CD14-positive monocyte (primary cell): ENCODE measurements around the gene PRR5. TPM values are rescaled to one million over a fixed set of nuclear protein-coding genes. Genes with fewer than 3 reads are reported as not detected.

Experiments
- DNase-seq, 3 donors: peaks; one replicate each; pipeline ENCODE4 v3.0.0-alpha.2; 2011 to 2022
- H2AFZ ChIP-seq: 2 replicates; pipeline ENCODE4 v1.6.0; 2012; ENCODE audit warnings: mild to moderate bottlenecking, low read depth, low read length, inconsistent platforms; ENCODE audit not compliant: insufficient read depth, poor library complexity, severe bottlenecking
- H3K27ac ChIP-seq, 2 donors: 1 replicate in 1 of 2; 2 replicates in 1 of 2; pipeline ENCODE4 v1.5.1; 2012 to 2013; ENCODE audit warnings: low read length in 2 of 2, control low read depth in 1 of 2, inconsistent platforms in 1 of 2, low read depth in 1 of 2, mild to moderate bottlenecking in 1 of 2
- H3K27me3 ChIP-seq, 2 donors: one replicate each; pipeline versions ENCODE4 v1.6.0 to v1.6.1; 2011 to 2013; ENCODE audit warnings: low read length in 2 of 2; ENCODE audit not compliant: control insufficient read depth in 2 of 2, insufficient read depth in 2 of 2
- H3K36me3 ChIP-seq, 2 donors: replicated peaks in 1 of 2; 1 replicate in 1 of 2; 2 replicates in 1 of 2; pipeline versions ENCODE4 v1.5.1 to v1.6.1; 2012 to 2013; ENCODE audit warnings: low read length in 2 of 2, control low read depth in 1 of 2, inconsistent platforms in 1 of 2, mild to moderate bottlenecking in 1 of 2; ENCODE audit not compliant: insufficient read depth in 2 of 2, control insufficient read depth in 1 of 2
- H3K4me1 ChIP-seq, 2 donors: 1 replicate in 1 of 2; 2 replicates in 1 of 2; pipeline versions ENCODE4 v1.5.1 to v1.6.1; 2012 to 2013; ENCODE audit warnings: low read length in 2 of 2, control low read depth in 1 of 2, inconsistent platforms in 1 of 2, mild to moderate bottlenecking in 1 of 2, moderate library complexity in 1 of 2; ENCODE audit not compliant: insufficient read depth in 2 of 2, control insufficient read depth in 1 of 2
- H3K4me2 ChIP-seq: replicated peaks from 2 replicates; pipeline ENCODE3; 2012; ENCODE audit warnings: low read length, moderate library complexity, mild to moderate bottlenecking; ENCODE audit not compliant: poor library complexity, severe bottlenecking; ENCODE audit errors: extremely low read depth
- H3K4me3 ChIP-seq, 3 experiments: fragments of 200-600 bp in 1 of 3; sonication (generic) in 1 of 3; replicated peaks in 1 of 3; 1 replicate in 2 of 3; 2 replicates in 1 of 3; pipeline ENCODE4 v1.5.1; 2011 to 2013; ENCODE audit warnings: low read length in 3 of 3, mild to moderate bottlenecking in 3 of 3, control low read depth in 2 of 3, low read depth in 2 of 3, inconsistent platforms in 1 of 3, moderate library complexity in 1 of 3
- H3K79me2 ChIP-seq: 2 replicates; pipeline ENCODE4 v1.6.0; 2012; ENCODE audit warnings: mild to moderate bottlenecking, control low read depth, inconsistent platforms, low read length, moderate library complexity; ENCODE audit not compliant: insufficient read depth
- H3K9ac ChIP-seq: 2 replicates; pipeline ENCODE4 v1.6.0; 2017; ENCODE audit warnings: low read length, mild to moderate bottlenecking; ENCODE audit not compliant: insufficient read depth, poor library complexity, severe bottlenecking
- H3K9me3 ChIP-seq, 2 donors: replicated peaks in 1 of 2; 1 replicate in 1 of 2; 2 replicates in 1 of 2; pipeline versions ENCODE4 v1.5.1 to v1.6.1; 2012 to 2013; ENCODE audit warnings: low read length in 2 of 2, control low read depth in 1 of 2; ENCODE audit not compliant: control insufficient read depth in 1 of 2, insufficient read depth in 1 of 2
- H4K20me1 ChIP-seq: 2 replicates; pipeline ENCODE4 v1.6.0; 2012; ENCODE audit warnings: mild to moderate bottlenecking, low read length, control low read depth, moderate library complexity; ENCODE audit not compliant: insufficient read depth
- H3K27ac Mint-ChIP-seq, 7 donors: one replicate each; pipeline ENCODE4 v1.8.0; 2020; ENCODE audit warnings: mild to moderate bottlenecking in 7 of 7, mixed read lengths in 7 of 7, moderate library complexity in 6 of 7, inconsistent platforms in 2 of 7
- H3K27me3 Mint-ChIP-seq, 3 donors: one replicate each; pipeline ENCODE4 v1.8.0; 2021 to 2022; ENCODE audit warnings: low read depth in 3 of 3, mild to moderate bottlenecking in 3 of 3, mixed read lengths in 3 of 3, moderate library complexity in 3 of 3, inconsistent platforms in 1 of 3
- H3K36me3 Mint-ChIP-seq, 2 donors: one replicate each; pipeline ENCODE4 v1.8.0; 2020; ENCODE audit warnings: mixed read lengths in 2 of 2, inconsistent platforms in 1 of 2, mild to moderate bottlenecking in 1 of 2
- H3K4me1 Mint-ChIP-seq: one replicate; pipeline ENCODE4 v1.8.0; 2020; ENCODE audit warnings: mild to moderate bottlenecking, mixed read lengths
- H3K4me3 Mint-ChIP-seq, 2 donors: one replicate each; pipeline ENCODE4 v1.8.0; 2020; ENCODE audit warnings: mild to moderate bottlenecking in 2 of 2, mixed read lengths in 2 of 2, moderate library complexity in 1 of 2
- H3K9me3 Mint-ChIP-seq, 7 donors: one replicate each; pipeline ENCODE4 v1.8.0; 2020 to 2022; ENCODE audit warnings: mixed read lengths in 7 of 7, mild to moderate bottlenecking in 6 of 7, moderate library complexity in 6 of 7, inconsistent platforms in 2 of 7
- CTCF ChIP-seq: fragments of 200-600 bp; IDR thresholded peaks from one replicate; pipeline ENCODE4 v1.8.0; 2022; ENCODE audit warnings: antibody characterized with exemption, mild to moderate bottlenecking
- WGBS: methylation state at CpG from one replicate; pipeline ENCODE4 v1.1.5; 2013; ENCODE audit warnings: missing lambda C conversion rate; ENCODE audit not compliant: insufficient coverage; 5-methylcytosine and 5-hydroxymethylcytosine counted together
- intact Hi-C, 2 donors: fragments of 100-400 bp; cut with micrococcal nuclease; formaldehyde crosslinking; loops; one replicate each; pipeline versions ENCODE4 v1.15.0 to v1.15.1; 2023
- polyA plus RNA-seq, 3 donors: library from polyadenylated mRNA; depleted of rRNA in 1 of 3; unstranded in 2 of 3; stranded (reverse) in 1 of 3; fragments of 300-500 nt in 2 of 3; fragments of >200 nt in 1 of 3; fragmentation: Illumina TruSeq in 2 of 3; gene quantifications; 1 replicate in 2 of 3; 2 replicates in 1 of 3; pipeline ENCODE4 v1.2.3, GENCODE V29; 2012 to 2021

The PRR5 gene
- polyA plus RNA-seq, 3 donors = 0.66 to 1.5 (median 1.2) TPM

- no peak overlapping the region for H3K4me2 ChIP-seq
- H3K9me3 ChIP-seq = no peaks in the 10 kb centered on the region
- peaks cover 0 to under 1% of the 10 kb centered on the region in 2 donors for H3K27me3 ChIP-seq
- Mint-ChIP-seq H3K4me1 (peaks cover 29% of the 10 kb centered on the region), H3K4me3 (no peak overlapping the region), H3K36me3 (no peaks in the 10 kb centered on the region), H3K27me3 (peaks cover 0 to 13% (median 12%) of the 10 kb centered on the region in 3 donors), H3K9me3 (peaks cover 0 to 8% (median 1%) of the 10 kb centered on the region in 7 donors), H3K27ac (no peak overlapping the region)
- no peaks in the 10 kb centered on the region for H3K36me3 ChIP-seq
- H2AFZ ChIP-seq = no peak overlapping the region
- H3K27ac ChIP-seq = no peak overlapping the region
- DNase-seq = no peak
- H3K4me1 ChIP-seq = peaks cover 18 to 19% of the 10 kb centered on the region in 2 donors
- intact Hi-C loops = no loop called here
- WGBS = 83% methylated on average over 1 of the region's 8 CpGs
- no peak for TF ChIP-seq CTCF
- H3K9ac ChIP-seq = no peak overlapping the region
- H4K20me1 ChIP-seq = no peaks in the 10 kb centered on the region
- no peak overlapping the region for H3K4me3 ChIP-seq
- H3K79me2 ChIP-seq = no peaks in the 10 kb centered on the region
Measured at GRCh38 chr22:44683881-44684280, 18.1 kb upstream of the PRR5 start.

- H3K9me3 Mint-ChIP-seq = peaks cover 0 to 8% (median 0%) of the 10 kb centered on the region in 7 donors
- Histone ChIP-seq H3K27ac (peak overlapping the region; percentile 11 to 49), H3K4me2 (peak overlapping the region; percentile 27), H4K20me1 (no peaks in the 10 kb centered on the region), H3K79me2 (no peaks in the 10 kb centered on the region), H3K9ac (no peak overlapping the region), H3K36me3 (no peaks in the 10 kb centered on the region), H3K4me1 (peaks cover 18 to 19% of the 10 kb centered on the region in 2 donors), H2AFZ (no peak overlapping the region), H3K9me3 (no peaks in the 10 kb centered on the region), H3K4me3 (peak overlapping the region in 1 of 3 experiments; percentile 23), H3K27me3 (no peaks in the 10 kb centered on the region)
- H3K27ac Mint-ChIP-seq = peak overlapping the region in 6 of 7 donors; percentile 60 to 91 (median 83)
- H3K36me3 Mint-ChIP-seq = no peaks in the 10 kb centered on the region
- H3K4me3 Mint-ChIP-seq = peak overlapping the region in 1 of 2 donors; percentile 65
- 44% methylated on average over 13 of the region's 23 CpGs for WGBS
- DNase-seq = peak; percentile 87 to 94 (median 92)
- H3K27me3 Mint-ChIP-seq = peaks cover 0 to 10% (median 9%) of the 10 kb centered on the region in 3 donors
- H3K4me1 Mint-ChIP-seq = peaks cover 29% of the 10 kb centered on the region
- peak; percentile 98 for TF ChIP-seq CTCF
- intact Hi-C loops = no loop called here
Measured at GRCh38 chr22:44684506-44685383, 17.3 kb upstream of the PRR5 start.
